HCT116 (cell line): Measurements from ENCODE around the gene BAZ1B. TPM values are rescaled to one million over a fixed set of nuclear protein-coding genes. Genes with fewer than 3 reads are reported as not detected.

Experiments
- ATAC-seq: fragments of 200-7000 bp; cut with Tn5 transposase; 2 replicates; pipeline ENCODE4 v1.9.1; 2020; ENCODE audit warnings: mild to moderate bottlenecking, moderate library complexity
- BruUV-seq: library from RNA; stranded (reverse); fragments of 400-500 nt; replicated peaks from 2 replicates; lab custom pipeline; 2021; lab: Mats Ljungman, UMichigan
- CTCF ChIA-PET: fragments of 300-600 bp; sonication (Branson Sonifier 250); formaldehyde crosslinking; loops from one replicate; lab custom pipeline; 2021; ENCODE audit warnings: antibody characterized with exemption; lab: Charles Lee
- POLR2A ChIA-PET: fragments of 300-600, 350-600 bp; sonication (Branson Sonifier 250); formaldehyde crosslinking; loops from one replicate; lab custom pipeline; 2021; ENCODE audit warnings: antibody characterized with exemption; lab: Charles Lee
- RAD21 ChIA-PET, 2 experiments: fragments of 300-600 bp; sonication (Branson Sonifier 250); formaldehyde crosslinking; loops; one replicate each; lab custom pipeline; 2023; ENCODE audit warnings: low total read pairs in 2 of 2; ENCODE audit not compliant: uncharacterized antibody in 2 of 2, unreplicated experiment in 2 of 2, low non-redundant PET in 1 of 2; lab: Charles Lee
- DNase-seq: peaks from one replicate; pipeline ENCODE4 v3.0.0-alpha.2; 2010; ENCODE audit warnings: low read depth, low spot score
- H2AFZ ChIP-seq: fragments of 200-600 bp; shearing (Covaris generic), sonication (generic); 2 replicates; pipeline ENCODE4 v1.6.1; 2017; ENCODE audit warnings: low read depth, mixed run types, mixed read lengths, antibody characterized with exemption, low read length; ENCODE audit not compliant: poor library complexity, severe bottlenecking
- H3K27ac ChIP-seq: 2 replicates; pipeline ENCODE4 v1.5.1; 2012; ENCODE audit warnings: low read depth, low read length
- H3K27me3 ChIP-seq: fragments of 200-600 bp; sonication (generic); 2 replicates; pipeline ENCODE4 v1.6.1; 2016; ENCODE audit warnings: mixed run types, low read length, mixed read lengths; ENCODE audit not compliant: insufficient read depth
- H3K36me3 ChIP-seq, 2 experiments: fragments of 200-500 bp in 1 of 2; fragments of 200-600 bp in 1 of 2; sonication (Bioruptor generic) in 1 of 2; sonication (generic) in 1 of 2; 2 replicates each; pipeline versions ENCODE4 v1.5.1 to v1.6.1; 2014 to 2016; ENCODE audit warnings: low read length in 2 of 2, inconsistent platforms in 1 of 2, mixed read lengths in 1 of 2, mixed run types in 1 of 2; ENCODE audit not compliant: insufficient read depth in 2 of 2, control insufficient read depth in 1 of 2
- H3K4me1 ChIP-seq, 2 experiments: fragments of 200-600 bp in 1 of 2; sonication (generic) in 1 of 2; 2 replicates each; pipeline versions ENCODE4 v1.5.1 to v1.6.1; 2012 to 2017; ENCODE audit warnings: low read length in 2 of 2, inconsistent platforms in 1 of 2, mild to moderate bottlenecking in 1 of 2, mixed read lengths in 1 of 2, mixed run types in 1 of 2, moderate library complexity in 1 of 2; ENCODE audit not compliant: insufficient read depth in 2 of 2, control insufficient read depth in 1 of 2
- H3K4me2 ChIP-seq: fragments of 200-600 bp; sonication (generic); 2 replicates; pipeline ENCODE4 v1.6.1; 2017; ENCODE audit warnings: mixed run types, low read length, mixed read lengths
- H3K4me3 ChIP-seq, 2 experiments: fragments of 200-600 bp in 1 of 2; sonication (generic) in 1 of 2; replicated peaks in 1 of 2; 2 replicates each; pipeline ENCODE4 v1.5.1; 2011 to 2016; ENCODE audit warnings: low read length in 2 of 2, control low read depth in 1 of 2, low read depth in 1 of 2, mild to moderate bottlenecking in 1 of 2, mixed read lengths in 1 of 2, mixed run types in 1 of 2
- H3K79me2 ChIP-seq: fragments of 200-600 bp; sonication (generic); 2 replicates; pipeline ENCODE4 v1.6.1; 2017; ENCODE audit warnings: mild to moderate bottlenecking, mixed run types, low read length, moderate library complexity, mixed read lengths; ENCODE audit not compliant: insufficient read depth
- H3K9ac ChIP-seq: fragments of 200-600 bp; sonication (generic); 2 replicates; pipeline ENCODE4 v1.6.1; 2016; ENCODE audit warnings: low read length, mixed read lengths
- H3K9me2 ChIP-seq: fragments of 200-600 bp; sonication (generic), shearing (Covaris generic); 2 replicates; pipeline ENCODE4 v1.6.1; 2017; ENCODE audit warnings: mixed run types, mild to moderate bottlenecking, moderate library complexity; ENCODE audit not compliant: insufficient read depth
- H3K9me3 ChIP-seq, 2 experiments: fragments of 200-500 bp in 1 of 2; fragments of 200-600 bp in 1 of 2; sonication (Bioruptor generic) in 1 of 2; sonication (generic) in 1 of 2; 2 replicates each; pipeline ENCODE4 v1.6.1; 2014 to 2017; ENCODE audit warnings: low read length in 2 of 2, mixed read lengths in 2 of 2, inconsistent platforms in 1 of 2, low read depth in 1 of 2, mild to moderate bottlenecking in 1 of 2, mixed run types in 1 of 2, moderate library complexity in 1 of 2; ENCODE audit not compliant: control insufficient read depth in 1 of 2, insufficient read depth in 1 of 2
- H4K20me1 ChIP-seq: fragments of 200-600 bp; sonication (generic), shearing (Covaris generic); 2 replicates; pipeline ENCODE4 v1.6.1; 2017; ENCODE audit warnings: mixed run types, mild to moderate bottlenecking, moderate library complexity; ENCODE audit not compliant: insufficient read depth
- CBX3 ChIP-seq: IDR thresholded peaks from 2 replicates; pipeline ENCODE4 v1.6.1; 2012; ENCODE audit warnings: low read depth
- CEBPB ChIP-seq: IDR thresholded peaks from 2 replicates; pipeline ENCODE4 v1.6.1; 2012; ENCODE audit warnings: low read depth
- ELF1 ChIP-seq: IDR thresholded peaks from 2 replicates; pipeline ENCODE4 v1.6.1; 2012; ENCODE audit warnings: low read depth, borderline replicate concordance
- EZH2phosphoT487 ChIP-seq: fragments of 200-600 bp; IDR thresholded peaks from 2 replicates; pipeline ENCODE4 v1.6.1; 2018; ENCODE audit warnings: antibody characterized with exemption, borderline replicate concordance
- FOSL1 ChIP-seq: IDR thresholded peaks from 2 replicates; pipeline ENCODE4 v1.6.1; 2012; ENCODE audit warnings: low read depth
- JUND ChIP-seq: IDR thresholded peaks from 2 replicates; pipeline ENCODE4 v1.6.1; 2012
- POLR2A ChIP-seq: IDR thresholded peaks from 2 replicates; pipeline ENCODE4 v1.7.0; 2011; ENCODE audit warnings: borderline replicate concordance; ENCODE audit not compliant: insufficient read depth, insufficient read length; ENCODE audit errors: extremely low read depth
- RAD21 ChIP-seq: IDR thresholded peaks from 2 replicates; pipeline ENCODE4 v1.6.1; 2012; ENCODE audit warnings: low read depth, mild to moderate bottlenecking
- SIN3A ChIP-seq: IDR thresholded peaks from 2 replicates; pipeline ENCODE4 v1.6.1; 2012; ENCODE audit warnings: low read depth
- SP1 ChIP-seq: IDR thresholded peaks from 2 replicates; pipeline ENCODE4 v1.6.1; 2012; ENCODE audit warnings: low read depth
- SRF ChIP-seq: IDR thresholded peaks from 2 replicates; pipeline ENCODE4 v1.6.1; 2012; ENCODE audit warnings: low read depth
- YY1 ChIP-seq: IDR thresholded peaks from 2 replicates; pipeline ENCODE4 v1.6.1; 2011; ENCODE audit warnings: low read length, low read depth, moderate library complexity, mild to moderate bottlenecking; ENCODE audit not compliant: insufficient replicate concordance; ENCODE audit errors: extremely low read depth
- ZFX ChIP-seq: fragments of 450-650 bp; IDR thresholded peaks from 2 replicates; pipeline ENCODE4 v1.6.1; 2017
- intact Hi-C: fragments of 100-400 bp; cut with micrococcal nuclease; formaldehyde crosslinking; loops from 2 replicates; pipeline ENCODE4 v1.10.0; 2022
- total RNA-seq: library from RNA; stranded (reverse); gene quantifications from one replicate; pipeline ENCODE4 v1.2.1, GENCODE V29; 2021; ENCODE audit not compliant: unreplicated experiment
- TF ChIP-seq, protein P1 (sequence below): IDR thresholded peaks from 2 replicates; pipeline ENCODE4 v1.6.1; 2012; ENCODE audit warnings: low read depth
- TF ChIP-seq, protein P2 (sequence below): IDR thresholded peaks from 2 replicates; pipeline ENCODE4 v1.6.1; 2011; ENCODE audit warnings: mild to moderate bottlenecking, low read length, moderate library complexity; ENCODE audit not compliant: insufficient replicate concordance; ENCODE audit errors: extremely low read depth
- TF ChIP-seq, protein P3 (sequence below), 3 experiments: fragments of 200-600 bp in 1 of 3; sonication (generic) in 1 of 3; IDR thresholded peaks in 2 of 3; conservative IDR thresholded peaks in 1 of 3; 2 replicates each; pipeline ENCODE4 v1.5.1; 2012 to 2017; ENCODE audit warnings: low read depth in 2 of 3, low read length in 2 of 3, antibody characterized with exemption in 1 of 3, borderline replicate concordance in 1 of 3, control low read depth in 1 of 3, mild to moderate bottlenecking in 1 of 3, mixed read lengths in 1 of 3, mixed run types in 1 of 3, moderate library complexity in 1 of 3; ENCODE audit not compliant: insufficient read depth in 1 of 3
- TF ChIP-seq, protein P4 (sequence below): IDR thresholded peaks from 2 replicates; pipeline ENCODE4 v1.6.1; 2012

The BAZ1B gene
- total RNA-seq, 1 experiment from 2014 or later: 81.1 TPM

- TF ChIP-seq SRF (no peak), ZFX (no peak), CBX3 (no peak), SP1 (no peak), FOSL1 (no peak), RAD21 (no peak), JUND (no peak), CEBPB (no peak), SIN3A (no peak), EZH2phosphoT487 (no peak), YY1 (no peak), ELF1 (no peak), POLR2A (no peak)
- TF ChIP-seq, protein P1, sequence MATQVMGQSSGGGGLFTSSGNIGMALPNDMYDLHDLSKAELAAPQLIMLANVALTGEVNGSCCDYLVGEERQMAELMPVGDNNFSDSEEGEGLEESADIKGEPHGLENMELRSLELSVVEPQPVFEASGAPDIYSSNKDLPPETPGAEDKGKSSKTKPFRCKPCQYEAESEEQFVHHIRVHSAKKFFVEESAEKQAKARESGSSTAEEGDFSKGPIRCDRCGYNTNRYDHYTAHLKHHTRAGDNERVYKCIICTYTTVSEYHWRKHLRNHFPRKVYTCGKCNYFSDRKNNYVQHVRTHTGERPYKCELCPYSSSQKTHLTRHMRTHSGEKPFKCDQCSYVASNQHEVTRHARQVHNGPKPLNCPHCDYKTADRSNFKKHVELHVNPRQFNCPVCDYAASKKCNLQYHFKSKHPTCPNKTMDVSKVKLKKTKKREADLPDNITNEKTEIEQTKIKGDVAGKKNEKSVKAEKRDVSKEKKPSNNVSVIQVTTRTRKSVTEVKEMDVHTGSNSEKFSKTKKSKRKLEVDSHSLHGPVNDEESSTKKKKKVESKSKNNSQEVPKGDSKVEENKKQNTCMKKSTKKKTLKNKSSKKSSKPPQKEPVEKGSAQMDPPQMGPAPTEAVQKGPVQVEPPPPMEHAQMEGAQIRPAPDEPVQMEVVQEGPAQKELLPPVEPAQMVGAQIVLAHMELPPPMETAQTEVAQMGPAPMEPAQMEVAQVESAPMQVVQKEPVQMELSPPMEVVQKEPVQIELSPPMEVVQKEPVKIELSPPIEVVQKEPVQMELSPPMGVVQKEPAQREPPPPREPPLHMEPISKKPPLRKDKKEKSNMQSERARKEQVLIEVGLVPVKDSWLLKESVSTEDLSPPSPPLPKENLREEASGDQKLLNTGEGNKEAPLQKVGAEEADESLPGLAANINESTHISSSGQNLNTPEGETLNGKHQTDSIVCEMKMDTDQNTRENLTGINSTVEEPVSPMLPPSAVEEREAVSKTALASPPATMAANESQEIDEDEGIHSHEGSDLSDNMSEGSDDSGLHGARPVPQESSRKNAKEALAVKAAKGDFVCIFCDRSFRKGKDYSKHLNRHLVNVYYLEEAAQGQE: no peak
- TF ChIP-seq, protein P2, sequence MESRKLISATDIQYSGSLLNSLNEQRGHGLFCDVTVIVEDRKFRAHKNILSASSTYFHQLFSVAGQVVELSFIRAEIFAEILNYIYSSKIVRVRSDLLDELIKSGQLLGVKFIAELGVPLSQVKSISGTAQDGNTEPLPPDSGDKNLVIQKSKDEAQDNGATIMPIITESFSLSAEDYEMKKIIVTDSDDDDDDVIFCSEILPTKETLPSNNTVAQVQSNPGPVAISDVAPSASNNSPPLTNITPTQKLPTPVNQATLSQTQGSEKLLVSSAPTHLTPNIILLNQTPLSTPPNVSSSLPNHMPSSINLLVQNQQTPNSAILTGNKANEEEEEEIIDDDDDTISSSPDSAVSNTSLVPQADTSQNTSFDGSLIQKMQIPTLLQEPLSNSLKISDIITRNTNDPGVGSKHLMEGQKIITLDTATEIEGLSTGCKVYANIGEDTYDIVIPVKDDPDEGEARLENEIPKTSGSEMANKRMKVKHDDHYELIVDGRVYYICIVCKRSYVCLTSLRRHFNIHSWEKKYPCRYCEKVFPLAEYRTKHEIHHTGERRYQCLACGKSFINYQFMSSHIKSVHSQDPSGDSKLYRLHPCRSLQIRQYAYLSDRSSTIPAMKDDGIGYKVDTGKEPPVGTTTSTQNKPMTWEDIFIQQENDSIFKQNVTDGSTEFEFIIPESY: no peak
- TF ChIP-seq, protein P3, sequence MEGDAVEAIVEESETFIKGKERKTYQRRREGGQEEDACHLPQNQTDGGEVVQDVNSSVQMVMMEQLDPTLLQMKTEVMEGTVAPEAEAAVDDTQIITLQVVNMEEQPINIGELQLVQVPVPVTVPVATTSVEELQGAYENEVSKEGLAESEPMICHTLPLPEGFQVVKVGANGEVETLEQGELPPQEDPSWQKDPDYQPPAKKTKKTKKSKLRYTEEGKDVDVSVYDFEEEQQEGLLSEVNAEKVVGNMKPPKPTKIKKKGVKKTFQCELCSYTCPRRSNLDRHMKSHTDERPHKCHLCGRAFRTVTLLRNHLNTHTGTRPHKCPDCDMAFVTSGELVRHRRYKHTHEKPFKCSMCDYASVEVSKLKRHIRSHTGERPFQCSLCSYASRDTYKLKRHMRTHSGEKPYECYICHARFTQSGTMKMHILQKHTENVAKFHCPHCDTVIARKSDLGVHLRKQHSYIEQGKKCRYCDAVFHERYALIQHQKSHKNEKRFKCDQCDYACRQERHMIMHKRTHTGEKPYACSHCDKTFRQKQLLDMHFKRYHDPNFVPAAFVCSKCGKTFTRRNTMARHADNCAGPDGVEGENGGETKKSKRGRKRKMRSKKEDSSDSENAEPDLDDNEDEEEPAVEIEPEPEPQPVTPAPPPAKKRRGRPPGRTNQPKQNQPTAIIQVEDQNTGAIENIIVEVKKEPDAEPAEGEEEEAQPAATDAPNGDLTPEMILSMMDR (IDR thresholded peaks at IDR 0.05 in 2 of 3, conservative IDR thresholded peaks at IDR 0.05 in 1 of 3; ENCODE audit: borderline replicate concordance in 1 of 3, insufficient read depth in 1 of 3, low read depth in 2 of 3, low read length in 2 of 3): no peak
- TF ChIP-seq, protein P4, sequence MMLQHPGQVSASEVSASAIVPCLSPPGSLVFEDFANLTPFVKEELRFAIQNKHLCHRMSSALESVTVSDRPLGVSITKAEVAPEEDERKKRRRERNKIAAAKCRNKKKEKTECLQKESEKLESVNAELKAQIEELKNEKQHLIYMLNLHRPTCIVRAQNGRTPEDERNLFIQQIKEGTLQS: no peak
- Histone ChIP-seq H3K9me3 (no peaks in the 10 kb centered on the region), H3K4me3 (no peak overlapping the region), H3K4me1 (no peaks in the 10 kb centered on the region), H3K27ac (no peak overlapping the region), H3K27me3 (no peaks in the 10 kb centered on the region), H3K36me3 (peaks cover 44 to 46% of the 10 kb centered on the region in 2 experiments), H2AFZ (no peak overlapping the region), H3K9ac (no peak overlapping the region), H3K9me2 (no peaks in the 10 kb centered on the region), H3K4me2 (no peak overlapping the region), H4K20me1 (peaks cover 25% of the 10 kb centered on the region), H3K79me2 (peaks cover 100% of the 10 kb centered on the region)
- ChIA-PET POLR2A (no interaction called here), RAD21 (no interaction called here), CTCF (no interaction called here)
- BruUV-seq: no TSS peak
- DNase-seq (no peak), ATAC-seq (no peak)
- intact Hi-C loops: no loop called here
These were observed 38.9 kb downstream of the BAZ1B start for GRCh38 chr7:73483171-73483570.
